Neural cell (in vitro differentiated cells): ENCODE data around the gene HNRNPAB. TPM values are rescaled to one million over a fixed set of nuclear protein-coding genes. Genes with fewer than 3 reads are reported as not detected.

Source experiments
- H2AFZ ChIP-seq: fragments of 200-600, 300-800 bp; sonication (generic), shearing (Covaris generic); 2 replicates; pipeline ENCODE4 v1.6.0; 2014; ENCODE audit warnings: low read depth, mild to moderate bottlenecking, antibody characterized with exemption, low read length, moderate library complexity
- H3F3A ChIP-seq: fragments of 200-600 bp; shearing (Covaris generic); 2 replicates; pipeline ENCODE4 v1.6.1; 2016; ENCODE audit warnings: mild to moderate bottlenecking, moderate library complexity, mixed read lengths, antibody characterized with exemption, low read length; ENCODE audit not compliant: insufficient read depth, poor library complexity, severe bottlenecking
- H3K27ac ChIP-seq: fragments of 200-600, 300-800 bp; sonication (generic), shearing (Covaris generic); 2 replicates; pipeline ENCODE4 v1.5.1; 2014; ENCODE audit warnings: mild to moderate bottlenecking, low read length, moderate library complexity
- H3K27me3 ChIP-seq: fragments of 300-800, 200-600 bp; sonication (generic), shearing (Covaris generic); 2 replicates; pipeline ENCODE4 v1.6.0; 2014; ENCODE audit warnings: mild to moderate bottlenecking, low read depth, low read length, moderate library complexity; ENCODE audit not compliant: insufficient read depth
- H3K36me3 ChIP-seq: fragments of 300-800, 200-600 bp; sonication (generic), shearing (Covaris generic); 2 replicates; pipeline ENCODE4 v1.5.1; 2014; ENCODE audit warnings: mild to moderate bottlenecking, antibody characterized with exemption, low read length, moderate library complexity; ENCODE audit not compliant: insufficient read depth
- H3K4me2 ChIP-seq: fragments of 300-800, 200-600 bp; sonication (generic), shearing (Covaris generic); 2 replicates; pipeline ENCODE4 v1.6.0; 2014; ENCODE audit warnings: mild to moderate bottlenecking, low read length
- H3K4me3 ChIP-seq: fragments of 300-800, 200-600 bp; sonication (generic), shearing (Covaris generic); 2 replicates; pipeline ENCODE4 v1.5.1; 2014; ENCODE audit warnings: mild to moderate bottlenecking, low read length, moderate library complexity
- H3K79me2 ChIP-seq: fragments of 200-600 bp; shearing (Covaris generic); replicated peaks from 2 replicates; pipeline ENCODE4 v1.6.0; 2014; ENCODE audit warnings: mild to moderate bottlenecking, low read length, moderate library complexity; ENCODE audit not compliant: insufficient read depth
- H3K9ac ChIP-seq: fragments of 300-800, 200-600 bp; sonication (generic), shearing (Covaris generic); 2 replicates; pipeline ENCODE4 v1.6.1; 2016; ENCODE audit warnings: mild to moderate bottlenecking, low read length, mixed read lengths
- H3K9me2 ChIP-seq: fragments of 200-600 bp; shearing (Covaris generic); 2 replicates; pipeline ENCODE4 v1.6.1; 2016; ENCODE audit warnings: mild to moderate bottlenecking, low read length, mixed read lengths; ENCODE audit not compliant: insufficient read depth
- H3K9me3 ChIP-seq: fragments of 200-600, 300-800 bp; sonication (generic), shearing (Covaris generic); 2 replicates; pipeline ENCODE4 v1.6.1; 2016; ENCODE audit warnings: mild to moderate bottlenecking, mixed run types, low read length, moderate library complexity, mixed read lengths
- H4K20me1 ChIP-seq: fragments of 200-600 bp; shearing (Covaris generic); 2 replicates; pipeline ENCODE4 v1.6.1; 2016; ENCODE audit warnings: mild to moderate bottlenecking, mixed run types; ENCODE audit not compliant: insufficient read depth
- CTCF ChIP-seq: fragments of 450-650 bp; IDR thresholded peaks from 2 replicates; pipeline ENCODE4 v1.5.1; 2014; ENCODE audit warnings: antibody characterized with exemption, mild to moderate bottlenecking, moderate library complexity; ENCODE audit not compliant: poor library complexity, severe bottlenecking
- EP300 ChIP-seq: fragments of 450-650 bp; conservative IDR thresholded peaks from 2 replicates; pipeline ENCODE4 v1.6.1; 2014; ENCODE audit warnings: antibody characterized with exemption, mild to moderate bottlenecking, moderate library complexity; ENCODE audit not compliant: poor library complexity, severe bottlenecking
- EZH2 ChIP-seq: fragments of 200-600, 300-800 bp; shearing (Covaris generic), sonication (generic); IDR thresholded peaks from 2 replicates; pipeline ENCODE4 v1.6.1; 2014; ENCODE audit warnings: antibody characterized with exemption, low read length, borderline replicate concordance, mild to moderate bottlenecking; ENCODE audit not compliant: insufficient read depth, poor library complexity, severe bottlenecking
- MXI1 ChIP-seq: fragments of 450-650 bp; conservative IDR thresholded peaks from 2 replicates; pipeline ENCODE4 v1.6.1; 2014; ENCODE audit warnings: antibody characterized with exemption, mild to moderate bottlenecking; ENCODE audit not compliant: poor library complexity, severe bottlenecking
- POLR2AphosphoS5 ChIP-seq: IDR thresholded peaks from 2 replicates; pipeline ENCODE4 v1.6.1; 2012
- RAD21 ChIP-seq: fragments of 450-650 bp; conservative IDR thresholded peaks from 2 replicates; pipeline ENCODE4 v1.6.1; 2014; ENCODE audit warnings: antibody characterized with exemption, mild to moderate bottlenecking, moderate library complexity
- REST ChIP-seq: IDR thresholded peaks from 2 replicates; pipeline ENCODE4 v1.6.1; 2012; ENCODE audit warnings: borderline replicate concordance
- SMC3 ChIP-seq: fragments of 450-650 bp; conservative IDR thresholded peaks from 2 replicates; pipeline ENCODE4 v1.6.1; 2014; ENCODE audit warnings: antibody characterized with exemption, mild to moderate bottlenecking, moderate library complexity; ENCODE audit not compliant: poor library complexity
- TAF1 ChIP-seq: IDR thresholded peaks from 2 replicates; pipeline ENCODE4 v1.6.1; 2012; ENCODE audit warnings: low read depth
- polyA plus RNA-seq: library from polyadenylated mRNA; depleted of rRNA; stranded (reverse); fragments of >200 nt; gene quantifications from 2 replicates; pipeline ENCODE4 v1.2.3, GENCODE V29; 2014

The HNRNPAB gene
- polyA plus RNA-seq, 1 donor from 2014 or later, result 129 TPM

GRCh38 chr5:178194026-178194425, 10.3 kb upstream of the HNRNPAB start:
- H3K9me3 ChIP-seq, result no peaks in the 10 kb centered on the region
- no peak overlapping the region for H3K4me2 ChIP-seq
- no peak overlapping the region for H2AFZ ChIP-seq
- no peak overlapping the region for H3K4me3 ChIP-seq
- no peaks in the 10 kb centered on the region for H3K9me2 ChIP-seq
- H4K20me1 ChIP-seq, result no peaks in the 10 kb centered on the region
- no peaks in the 10 kb centered on the region for H3K36me3 ChIP-seq
- no peak for TF ChIP-seq SMC3
- TF ChIP-seq CTCF, result no peak
- no peak for TF ChIP-seq MXI1
- no peak for TF ChIP-seq REST
- TF ChIP-seq EP300, result no peak
- TF ChIP-seq EZH2, result no peak
- no peak for TF ChIP-seq POLR2AphosphoS5
- no peak for TF ChIP-seq RAD21
- no peak for TF ChIP-seq TAF1
- H3K27ac ChIP-seq, result no peak overlapping the region
- H3K27me3 ChIP-seq, result no peaks in the 10 kb centered on the region
- no peak overlapping the region for H3K9ac ChIP-seq
- H3F3A ChIP-seq, result no peaks in the 10 kb centered on the region
- H3K79me2 ChIP-seq, result no peaks in the 10 kb centered on the region

GRCh38 chr5:178196281-178196812, 8.0 kb upstream of the HNRNPAB start:
- H3F3A ChIP-seq, result no peaks in the 10 kb centered on the region
- no peaks in the 10 kb centered on the region for H3K79me2 ChIP-seq
- H3K36me3 ChIP-seq, result no peaks in the 10 kb centered on the region
- no peaks in the 10 kb centered on the region for H3K9me3 ChIP-seq
- no peak overlapping the region for H3K9ac ChIP-seq
- TF ChIP-seq EZH2, result no peak
- TF ChIP-seq REST, result no peak
- TF ChIP-seq POLR2AphosphoS5, result no peak
- TF ChIP-seq TAF1, result no peak
- no peak for TF ChIP-seq SMC3
- H3K9me2 ChIP-seq, result no peaks in the 10 kb centered on the region
- no peak overlapping the region for H2AFZ ChIP-seq
- no peaks in the 10 kb centered on the region for H4K20me1 ChIP-seq
- no peak overlapping the region for H3K4me2 ChIP-seq
- no peak overlapping the region for H3K4me3 ChIP-seq
- H3K27ac ChIP-seq, result no peak overlapping the region
- H3K27me3 ChIP-seq, result no peaks in the 10 kb centered on the region
